Neural cell (in vitro differentiated cells): Measurements from ENCODE around the gene TMED3. TPM values are rescaled to one million over a fixed set of nuclear protein-coding genes. Genes with fewer than 3 reads are reported as not detected.

Source experiments
- H2AFZ ChIP-seq: fragments of 200-600, 300-800 bp; sonication (generic), shearing (Covaris generic); 2 replicates; pipeline ENCODE4 v1.6.0; 2014; ENCODE audit warnings: low read depth, mild to moderate bottlenecking, antibody characterized with exemption, low read length, moderate library complexity
- H3F3A ChIP-seq: fragments of 200-600 bp; shearing (Covaris generic); 2 replicates; pipeline ENCODE4 v1.6.1; 2016; ENCODE audit warnings: mild to moderate bottlenecking, moderate library complexity, mixed read lengths, antibody characterized with exemption, low read length; ENCODE audit not compliant: insufficient read depth, poor library complexity, severe bottlenecking
- H3K27ac ChIP-seq: fragments of 200-600, 300-800 bp; sonication (generic), shearing (Covaris generic); 2 replicates; pipeline ENCODE4 v1.5.1; 2014; ENCODE audit warnings: mild to moderate bottlenecking, low read length, moderate library complexity
- H3K27me3 ChIP-seq: fragments of 300-800, 200-600 bp; sonication (generic), shearing (Covaris generic); 2 replicates; pipeline ENCODE4 v1.6.0; 2014; ENCODE audit warnings: mild to moderate bottlenecking, low read depth, low read length, moderate library complexity; ENCODE audit not compliant: insufficient read depth
- H3K36me3 ChIP-seq: fragments of 300-800, 200-600 bp; sonication (generic), shearing (Covaris generic); 2 replicates; pipeline ENCODE4 v1.5.1; 2014; ENCODE audit warnings: mild to moderate bottlenecking, antibody characterized with exemption, low read length, moderate library complexity; ENCODE audit not compliant: insufficient read depth
- H3K4me2 ChIP-seq: fragments of 300-800, 200-600 bp; sonication (generic), shearing (Covaris generic); 2 replicates; pipeline ENCODE4 v1.6.0; 2014; ENCODE audit warnings: mild to moderate bottlenecking, low read length
- H3K4me3 ChIP-seq: fragments of 300-800, 200-600 bp; sonication (generic), shearing (Covaris generic); 2 replicates; pipeline ENCODE4 v1.5.1; 2014; ENCODE audit warnings: mild to moderate bottlenecking, low read length, moderate library complexity
- H3K79me2 ChIP-seq: fragments of 200-600 bp; shearing (Covaris generic); replicated peaks from 2 replicates; pipeline ENCODE4 v1.6.0; 2014; ENCODE audit warnings: mild to moderate bottlenecking, low read length, moderate library complexity; ENCODE audit not compliant: insufficient read depth
- H3K9ac ChIP-seq: fragments of 300-800, 200-600 bp; sonication (generic), shearing (Covaris generic); 2 replicates; pipeline ENCODE4 v1.6.1; 2016; ENCODE audit warnings: mild to moderate bottlenecking, low read length, mixed read lengths
- H3K9me2 ChIP-seq: fragments of 200-600 bp; shearing (Covaris generic); 2 replicates; pipeline ENCODE4 v1.6.1; 2016; ENCODE audit warnings: mild to moderate bottlenecking, low read length, mixed read lengths; ENCODE audit not compliant: insufficient read depth
- H3K9me3 ChIP-seq: fragments of 200-600, 300-800 bp; sonication (generic), shearing (Covaris generic); 2 replicates; pipeline ENCODE4 v1.6.1; 2016; ENCODE audit warnings: mild to moderate bottlenecking, mixed run types, low read length, moderate library complexity, mixed read lengths
- H4K20me1 ChIP-seq: fragments of 200-600 bp; shearing (Covaris generic); 2 replicates; pipeline ENCODE4 v1.6.1; 2016; ENCODE audit warnings: mild to moderate bottlenecking, mixed run types; ENCODE audit not compliant: insufficient read depth
- CTCF ChIP-seq: fragments of 450-650 bp; IDR thresholded peaks from 2 replicates; pipeline ENCODE4 v1.5.1; 2014; ENCODE audit warnings: antibody characterized with exemption, mild to moderate bottlenecking, moderate library complexity; ENCODE audit not compliant: poor library complexity, severe bottlenecking
- EP300 ChIP-seq: fragments of 450-650 bp; conservative IDR thresholded peaks from 2 replicates; pipeline ENCODE4 v1.6.1; 2014; ENCODE audit warnings: antibody characterized with exemption, mild to moderate bottlenecking, moderate library complexity; ENCODE audit not compliant: poor library complexity, severe bottlenecking
- EZH2 ChIP-seq: fragments of 200-600, 300-800 bp; shearing (Covaris generic), sonication (generic); IDR thresholded peaks from 2 replicates; pipeline ENCODE4 v1.6.1; 2014; ENCODE audit warnings: antibody characterized with exemption, low read length, borderline replicate concordance, mild to moderate bottlenecking; ENCODE audit not compliant: insufficient read depth, poor library complexity, severe bottlenecking
- MXI1 ChIP-seq: fragments of 450-650 bp; conservative IDR thresholded peaks from 2 replicates; pipeline ENCODE4 v1.6.1; 2014; ENCODE audit warnings: antibody characterized with exemption, mild to moderate bottlenecking; ENCODE audit not compliant: poor library complexity, severe bottlenecking
- POLR2AphosphoS5 ChIP-seq: IDR thresholded peaks from 2 replicates; pipeline ENCODE4 v1.6.1; 2012
- RAD21 ChIP-seq: fragments of 450-650 bp; conservative IDR thresholded peaks from 2 replicates; pipeline ENCODE4 v1.6.1; 2014; ENCODE audit warnings: antibody characterized with exemption, mild to moderate bottlenecking, moderate library complexity
- SMC3 ChIP-seq: fragments of 450-650 bp; conservative IDR thresholded peaks from 2 replicates; pipeline ENCODE4 v1.6.1; 2014; ENCODE audit warnings: antibody characterized with exemption, mild to moderate bottlenecking, moderate library complexity; ENCODE audit not compliant: poor library complexity
- TAF1 ChIP-seq: IDR thresholded peaks from 2 replicates; pipeline ENCODE4 v1.6.1; 2012; ENCODE audit warnings: low read depth
- polyA minus RNA-seq: library from RNA; depleted of rRNA, polyadenylated mRNA; stranded (reverse); fragments of >200 nt; gene quantifications from 2 replicates; pipeline ENCODE4 v1.2.3, GENCODE V29; 2014
- polyA plus RNA-seq: library from polyadenylated mRNA; depleted of rRNA; stranded (reverse); fragments of >200 nt; gene quantifications from 2 replicates; pipeline ENCODE4 v1.2.3, GENCODE V29; 2014
- TF ChIP-seq, protein P1 (sequence below): IDR thresholded peaks from 2 replicates; pipeline ENCODE4 v1.6.1; 2012; ENCODE audit warnings: borderline replicate concordance

The TMED3 gene
- polyA plus RNA-seq (83.5 and 103 TPM in 2 replicates), polyA minus RNA-seq (40.2 and 44.6 TPM in 2 replicates)

GRCh38 chr15:79310985-79311900 lies at the start of gene TMED3:
Gene TMED3, plus strand, starts transcription at chr15:79311112. Its CDS starts 138 bp downstream, at chr15:79311250.
- TF ChIP-seq POLR2AphosphoS5 (no peak), CTCF (peak; percentile 75), EZH2 (no peak), TAF1 (no peak), RAD21 (peak; percentile 68), SMC3 (peak; percentile 64), EP300 (no peak), MXI1 (peak; percentile 96)
- TF ChIP-seq, protein P1, sequence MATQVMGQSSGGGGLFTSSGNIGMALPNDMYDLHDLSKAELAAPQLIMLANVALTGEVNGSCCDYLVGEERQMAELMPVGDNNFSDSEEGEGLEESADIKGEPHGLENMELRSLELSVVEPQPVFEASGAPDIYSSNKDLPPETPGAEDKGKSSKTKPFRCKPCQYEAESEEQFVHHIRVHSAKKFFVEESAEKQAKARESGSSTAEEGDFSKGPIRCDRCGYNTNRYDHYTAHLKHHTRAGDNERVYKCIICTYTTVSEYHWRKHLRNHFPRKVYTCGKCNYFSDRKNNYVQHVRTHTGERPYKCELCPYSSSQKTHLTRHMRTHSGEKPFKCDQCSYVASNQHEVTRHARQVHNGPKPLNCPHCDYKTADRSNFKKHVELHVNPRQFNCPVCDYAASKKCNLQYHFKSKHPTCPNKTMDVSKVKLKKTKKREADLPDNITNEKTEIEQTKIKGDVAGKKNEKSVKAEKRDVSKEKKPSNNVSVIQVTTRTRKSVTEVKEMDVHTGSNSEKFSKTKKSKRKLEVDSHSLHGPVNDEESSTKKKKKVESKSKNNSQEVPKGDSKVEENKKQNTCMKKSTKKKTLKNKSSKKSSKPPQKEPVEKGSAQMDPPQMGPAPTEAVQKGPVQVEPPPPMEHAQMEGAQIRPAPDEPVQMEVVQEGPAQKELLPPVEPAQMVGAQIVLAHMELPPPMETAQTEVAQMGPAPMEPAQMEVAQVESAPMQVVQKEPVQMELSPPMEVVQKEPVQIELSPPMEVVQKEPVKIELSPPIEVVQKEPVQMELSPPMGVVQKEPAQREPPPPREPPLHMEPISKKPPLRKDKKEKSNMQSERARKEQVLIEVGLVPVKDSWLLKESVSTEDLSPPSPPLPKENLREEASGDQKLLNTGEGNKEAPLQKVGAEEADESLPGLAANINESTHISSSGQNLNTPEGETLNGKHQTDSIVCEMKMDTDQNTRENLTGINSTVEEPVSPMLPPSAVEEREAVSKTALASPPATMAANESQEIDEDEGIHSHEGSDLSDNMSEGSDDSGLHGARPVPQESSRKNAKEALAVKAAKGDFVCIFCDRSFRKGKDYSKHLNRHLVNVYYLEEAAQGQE, result peak; percentile 34
- H3K79me2 ChIP-seq, result peaks cover 2% of the 10 kb centered on the region
- H3K27me3 ChIP-seq, result peaks cover 25% of the 10 kb centered on the region
- peak within 1 kb of the TSS; percentile 74 for H3K4me2 ChIP-seq
- no peaks in the 10 kb centered on the region for H4K20me1 ChIP-seq
- peak within 1 kb of the TSS; percentile 78 for H3K9ac ChIP-seq
- no peaks in the 10 kb centered on the region for H3K9me3 ChIP-seq
- H3K9me2 ChIP-seq, result no peaks in the 10 kb centered on the region
- peak within 1 kb of the TSS; percentile 100 for H3K4me3 ChIP-seq
- peak within 1 kb of the TSS; percentile 51 for H3K27ac ChIP-seq
- no peaks in the 10 kb centered on the region for H3K36me3 ChIP-seq
- no peaks in the 10 kb centered on the region for H3F3A ChIP-seq
- peak within 1 kb of the TSS; percentile 89 for H2AFZ ChIP-seq

DNA sequence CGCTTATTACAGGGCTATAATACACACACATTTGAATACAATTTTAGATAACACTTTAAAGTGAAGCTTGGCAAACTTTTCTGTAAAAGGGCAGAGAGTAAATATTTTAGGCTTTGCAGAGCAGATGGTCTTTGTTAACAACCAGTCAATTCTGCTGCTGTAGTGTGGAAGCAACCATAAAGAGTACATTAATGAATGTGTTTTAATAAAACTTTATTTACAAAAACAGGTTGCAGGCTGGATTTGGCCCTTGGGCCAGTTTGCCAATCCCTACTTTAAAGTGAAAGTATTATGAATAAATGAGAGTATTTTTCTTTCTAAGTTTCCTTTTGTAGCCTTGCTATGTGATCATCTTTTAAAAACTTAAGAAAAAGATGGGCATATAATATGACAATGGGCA lies 49.1 kb upstream of the TMED3 start:
- TF ChIP-seq EP300, result no peak
- no peak for TF ChIP-seq SMC3
- TF ChIP-seq POLR2AphosphoS5, result no peak
- no peak for TF ChIP-seq EZH2
- TF ChIP-seq RAD21, result no peak
- no peak for TF ChIP-seq CTCF
- no peak for TF ChIP-seq TAF1
- Histone ChIP-seq H3K79me2 (no peaks in the 10 kb centered on the region), H3K9me3 (no peaks in the 10 kb centered on the region), H2AFZ (no peak overlapping the region), H3K27ac (no peak overlapping the region), H3K4me2 (no peak overlapping the region), H3K9me2 (no peaks in the 10 kb centered on the region), H4K20me1 (no peaks in the 10 kb centered on the region), H3F3A (no peaks in the 10 kb centered on the region), H3K4me3 (no peak overlapping the region), H3K9ac (no peak overlapping the region), H3K36me3 (no peaks in the 10 kb centered on the region), H3K27me3 (no peaks in the 10 kb centered on the region)
